NCI-H1436 (cell line): ENCODE results near the gene OPN3.
"Not testable (repeated sequence)": the region's sequence is repeated elsewhere in the genome, so short reads cannot be mapped to it uniquely, and the experiment has no call there.

ENCODE experiments used
- DNase-seq: peaks from one replicate; lab custom pipeline; 2025; lab: John Stamatoyannopoulos, UW

Gene OPN3

GRCh38 chr1:241640149-241640866 is at the start of gene OPN3, which contains the start of gene CHML:
Gene OPN3 (minus strand): TSS chr1:241640369. CDS start chr1:241640254, 115 bp downstream.
Gene CHML (minus strand): TSS chr1:241640369. CDS start chr1:241635766, 4,603 bp downstream.
- DNase-seq, result peak; percentile 96

GRCh38 chr1:241688940-241689368 is 48.8 kb upstream of the OPN3 start:
- no peak for DNase-seq

- no peak for DNase-seq
These were observed 43.9 kb upstream of the OPN3 start for GRCh38 chr1:241684108-241684507.

GRCh38 chr1:241682921-241683320 is 42.8 kb upstream of the OPN3 start:
- DNase-seq, result no peak

- DNase-seq, result not testable (repeated sequence)
These were observed 41.8 kb upstream of the OPN3 start for GRCh38 chr1:241681861-241682448.

- no peak for DNase-seq
These were observed 39.8 kb upstream of the OPN3 start for GRCh38 chr1:241679961-241680360.

- DNase-seq, result no peak
These were observed 39.2 kb upstream of the OPN3 start for GRCh38 chr1:241679404-241679803.

- DNase-seq, result no peak
These were observed 38.4 kb upstream of the OPN3 start for GRCh38 chr1:241678536-241678935.

- DNase-seq, result no peak
These were observed 37.0 kb upstream of the OPN3 start for GRCh38 chr1:241677201-241677600.

- no peak for DNase-seq
These were observed 35.8 kb upstream of the OPN3 start for GRCh38 chr1:241675983-241676382.

GRCh38 chr1:241674805-241675384 is 34.7 kb upstream of the OPN3 start:
- DNase-seq, result no peak

GRCh38 chr1:241672301-241672700 is 32.1 kb upstream of the OPN3 start:
- no peak for DNase-seq

GRCh38 chr1:241666419-241666818 is 26.2 kb upstream of the OPN3 start:
- no peak for DNase-seq

- no peak for DNase-seq
These were observed 20.3 kb upstream of the OPN3 start for GRCh38 chr1:241660424-241660972.

GRCh38 chr1:241659016-241659415 is 18.8 kb upstream of the OPN3 start:
- DNase-seq, result not testable (repeated sequence)

- no peak for DNase-seq
These were observed 18.1 kb upstream of the OPN3 start for GRCh38 chr1:241658081-241658793.

- no peak for DNase-seq
These were observed 14.5 kb upstream of the OPN3 start for GRCh38 chr1:241654641-241655040.

GRCh38 chr1:241654019-241654418 is 13.8 kb upstream of the OPN3 start:
- DNase-seq, result no peak

GRCh38 chr1:241652012-241652411 is 11.8 kb upstream of the OPN3 start, which contains the start of gene WDR64:
Gene WDR64 (plus strand): TSS chr1:241652281. CDS start chr1:241652485, 204 bp downstream.
- no peak for DNase-seq

GRCh38 chr1:241648159-241648558 is 8.0 kb upstream of the OPN3 start:
- no peak for DNase-seq

- no peak for DNase-seq
These were observed 7.5 kb upstream of the OPN3 start for GRCh38 chr1:241647658-241648057.

- no peak for DNase-seq
These were observed 6.0 kb upstream of the OPN3 start for GRCh38 chr1:241646201-241646600.
